HG03045 (cell line): ENCODE results near the gene NACC2.

Source experiments
- ATAC-seq: cut with Tn5 transposase; IDR thresholded peaks from one replicate; pipeline ENCODE4 v1.9.1; 2021; ENCODE audit warnings: mild to moderate bottlenecking, moderate library complexity; ENCODE audit not compliant: unreplicated experiment

NACC2 gene

GRCh38 chr9:136024696-136025316, 70.3 kb downstream of the NACC2 start:
- no peak for ATAC-seq

- ATAC-seq = no peak
Measured at GRCh38 chr9:136024286-136024685, 70.8 kb downstream of the NACC2 start.

GRCh38 chr9:136023410-136024225, 71.5 kb downstream of the NACC2 start:
- ATAC-seq = no peak

- ATAC-seq = no peak
Measured at GRCh38 chr9:136022731-136023409, 72.2 kb downstream of the NACC2 start.

- ATAC-seq = no peak
Measured at GRCh38 chr9:136021872-136022681, 73.0 kb downstream of the NACC2 start.

- no peak for ATAC-seq
Measured at GRCh38 chr9:136021171-136021871, 73.8 kb downstream of the NACC2 start.

GRCh38 chr9:136020671-136021070, 74.4 kb downstream of the NACC2 start:
- no peak for ATAC-seq

GRCh38 chr9:136020206-136020605, 74.9 kb downstream of the NACC2 start:
- no peak for ATAC-seq

- ATAC-seq = no peak
Measured at GRCh38 chr9:136019681-136020060, 75.4 kb downstream of the NACC2 start.

GRCh38 chr9:136019041-136019680, 75.9 kb downstream of the NACC2 start:
- no peak for ATAC-seq

- ATAC-seq = no peak
Measured at GRCh38 chr9:136018257-136019031, 76.6 kb downstream of the NACC2 start.

GRCh38 chr9:136017289-136018190, 77.5 kb downstream of the NACC2 start:
- ATAC-seq = no peak

GRCh38 chr9:136016572-136017288, 78.4 kb downstream of the NACC2 start:
- no peak for ATAC-seq

- no peak for ATAC-seq
Measured at GRCh38 chr9:136015656-136016571, 79.2 kb downstream of the NACC2 start.

GRCh38 chr9:136014924-136015633, 80.0 kb downstream of the NACC2 start:
- no peak for ATAC-seq
